ENCODE results near the gene RANBP3. TPM values are rescaled to one million over a fixed set of nuclear protein-coding genes. Genes with fewer than 3 reads are reported as not detected.

Gene RANBP3
- total RNA-seq, 1 experiment from 2014 or later = 62.4 TPM

DNA sequence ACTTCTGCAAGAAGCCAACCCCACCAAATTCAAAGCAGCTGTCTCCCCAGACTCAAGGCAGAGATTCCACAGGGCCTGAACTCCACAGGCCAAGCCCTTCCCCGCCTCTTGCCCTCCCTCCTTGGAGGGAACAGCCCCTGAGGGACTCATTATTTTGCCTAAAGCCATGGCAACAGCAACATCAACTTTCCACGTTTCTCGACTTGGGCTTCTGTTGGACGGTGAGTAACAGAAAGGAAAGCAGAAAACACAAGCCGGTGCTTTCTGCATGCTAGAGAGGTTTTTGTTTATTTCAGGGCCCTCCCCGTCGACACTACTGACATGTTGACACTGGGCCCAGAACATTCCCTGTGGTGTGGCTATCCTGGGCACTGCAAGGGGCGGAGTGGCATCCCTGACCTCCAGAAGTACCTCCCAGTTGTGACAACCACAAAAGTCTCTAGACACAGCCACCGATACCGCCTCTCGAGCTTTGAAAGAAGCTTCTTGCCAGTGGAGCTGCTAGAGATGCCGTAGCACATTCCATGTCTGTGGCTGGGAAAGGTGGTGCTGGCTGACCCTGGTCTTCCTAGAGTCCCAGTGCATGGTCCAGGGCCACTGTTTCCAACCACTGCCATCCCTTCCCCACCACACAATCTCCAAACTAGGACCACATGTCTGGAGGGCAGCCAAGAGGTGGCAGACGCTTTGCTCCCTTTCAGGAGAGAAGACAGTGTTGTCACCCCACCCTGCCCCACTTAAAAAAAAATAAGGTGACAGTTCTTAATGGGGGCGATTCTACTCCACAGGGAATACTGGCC lies 51.1 kb downstream of the RANBP3 start:
- no peaks in the 10 kb centered on the region for H3K4me1 ChIP-seq (ENCODE audit: control insufficient read depth in 1 of 2, insufficient read depth in 2 of 2, low read length in 2 of 2)
- no peaks in the 10 kb centered on the region for H3K79me2 ChIP-seq (ENCODE audit: insufficient read depth, low read length)
- H3K9ac ChIP-seq (ENCODE audit: low read length) = no peak overlapping the region
- no peaks in the 10 kb centered on the region for H4K20me1 ChIP-seq (ENCODE audit: insufficient read depth)
- no peak overlapping the region for H2AFZ ChIP-seq (ENCODE audit: low read depth, low read length, poor library complexity, severe bottlenecking)
- ATAC-seq (no peak), DNase-seq (ENCODE audit: low read depth, low spot score) (no peak)
- intact Hi-C loops (cut with micrococcal nuclease) = no loop called here
- no peak overlapping the region for H3K27ac ChIP-seq (ENCODE audit: low read depth, low read length)
- H3K4me3 ChIP-seq (replicated peaks in 1 of 2; ENCODE audit: low read depth in 1 of 2, low read length in 2 of 2) = no peak overlapping the region
- no peaks in the 10 kb centered on the region for H3K9me2 ChIP-seq (ENCODE audit: insufficient read depth)
- no TSS peak for BruUV-seq (replicated peaks)
- ChIA-PET CTCF (no interaction called here), RAD21 (ENCODE audit: low non-redundant PET in 1 of 2, low total read pairs in 2 of 2, uncharacterized antibody in 2 of 2, unreplicated experiment in 2 of 2) (no interaction called here), POLR2A (no interaction called here)
- H3K9me3 ChIP-seq (ENCODE audit: control insufficient read depth in 1 of 2, insufficient read depth in 1 of 2, low read depth in 1 of 2, low read length in 2 of 2) = no peaks in the 10 kb centered on the region
- H3K4me2 ChIP-seq (ENCODE audit: low read length) = no peak overlapping the region
- H3K27me3 ChIP-seq (ENCODE audit: insufficient read depth, low read length) = no peaks in the 10 kb centered on the region
- TF ChIP-seq CBX3 (IDR thresholded peaks at IDR 0.05; ENCODE audit: low read depth) (no peak), EZH2 (IDR thresholded peaks at IDR 0.05) (no peak), RAD21 (IDR thresholded peaks at IDR 0.05; ENCODE audit: low read depth) (no peak), POLR2AphosphoS5 (IDR thresholded peaks at IDR 0.05; ENCODE audit: low read depth, low read length) (no peak), EZH2phosphoT487 (IDR thresholded peaks at IDR 0.05; ENCODE audit: borderline replicate concordance) (no peak), SIN3A (IDR thresholded peaks at IDR 0.05; ENCODE audit: low read depth) (no peak), ZNF274 (IDR thresholded peaks at IDR 0.05; ENCODE audit: low read depth, low read length) (no peak), CEBPB (IDR thresholded peaks at IDR 0.05; ENCODE audit: low read depth) (no peak), EGR1 (IDR thresholded peaks at IDR 0.05; ENCODE audit: low read depth) (no peak), POLR2A (IDR thresholded peaks at IDR 0.05; ENCODE audit: borderline replicate concordance, extremely low read depth, insufficient read depth, insufficient read length) (no peak), ZFX (IDR thresholded peaks at IDR 0.05) (no peak), SRF (IDR thresholded peaks at IDR 0.05; ENCODE audit: low read depth) (no peak), JUND (IDR thresholded peaks at IDR 0.05) (no peak), ELF1 (IDR thresholded peaks at IDR 0.05; ENCODE audit: borderline replicate concordance, low read depth) (no peak), TCF7L2 (IDR thresholded peaks at IDR 0.05; ENCODE audit: borderline replicate concordance, extremely low read depth, insufficient read depth, insufficient read length) (no peak)
- TF ChIP-seq, protein P1, sequence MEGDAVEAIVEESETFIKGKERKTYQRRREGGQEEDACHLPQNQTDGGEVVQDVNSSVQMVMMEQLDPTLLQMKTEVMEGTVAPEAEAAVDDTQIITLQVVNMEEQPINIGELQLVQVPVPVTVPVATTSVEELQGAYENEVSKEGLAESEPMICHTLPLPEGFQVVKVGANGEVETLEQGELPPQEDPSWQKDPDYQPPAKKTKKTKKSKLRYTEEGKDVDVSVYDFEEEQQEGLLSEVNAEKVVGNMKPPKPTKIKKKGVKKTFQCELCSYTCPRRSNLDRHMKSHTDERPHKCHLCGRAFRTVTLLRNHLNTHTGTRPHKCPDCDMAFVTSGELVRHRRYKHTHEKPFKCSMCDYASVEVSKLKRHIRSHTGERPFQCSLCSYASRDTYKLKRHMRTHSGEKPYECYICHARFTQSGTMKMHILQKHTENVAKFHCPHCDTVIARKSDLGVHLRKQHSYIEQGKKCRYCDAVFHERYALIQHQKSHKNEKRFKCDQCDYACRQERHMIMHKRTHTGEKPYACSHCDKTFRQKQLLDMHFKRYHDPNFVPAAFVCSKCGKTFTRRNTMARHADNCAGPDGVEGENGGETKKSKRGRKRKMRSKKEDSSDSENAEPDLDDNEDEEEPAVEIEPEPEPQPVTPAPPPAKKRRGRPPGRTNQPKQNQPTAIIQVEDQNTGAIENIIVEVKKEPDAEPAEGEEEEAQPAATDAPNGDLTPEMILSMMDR (IDR thresholded peaks at IDR 0.05 in 2 of 3, conservative IDR thresholded peaks at IDR 0.05 in 1 of 3; ENCODE audit: borderline replicate concordance in 1 of 3, insufficient read depth in 1 of 3, low read depth in 2 of 3, low read length in 2 of 3) = no peak
- TF ChIP-seq, protein P2, sequence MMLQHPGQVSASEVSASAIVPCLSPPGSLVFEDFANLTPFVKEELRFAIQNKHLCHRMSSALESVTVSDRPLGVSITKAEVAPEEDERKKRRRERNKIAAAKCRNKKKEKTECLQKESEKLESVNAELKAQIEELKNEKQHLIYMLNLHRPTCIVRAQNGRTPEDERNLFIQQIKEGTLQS (IDR thresholded peaks at IDR 0.05) = no peak
- TF ChIP-seq, protein P3, sequence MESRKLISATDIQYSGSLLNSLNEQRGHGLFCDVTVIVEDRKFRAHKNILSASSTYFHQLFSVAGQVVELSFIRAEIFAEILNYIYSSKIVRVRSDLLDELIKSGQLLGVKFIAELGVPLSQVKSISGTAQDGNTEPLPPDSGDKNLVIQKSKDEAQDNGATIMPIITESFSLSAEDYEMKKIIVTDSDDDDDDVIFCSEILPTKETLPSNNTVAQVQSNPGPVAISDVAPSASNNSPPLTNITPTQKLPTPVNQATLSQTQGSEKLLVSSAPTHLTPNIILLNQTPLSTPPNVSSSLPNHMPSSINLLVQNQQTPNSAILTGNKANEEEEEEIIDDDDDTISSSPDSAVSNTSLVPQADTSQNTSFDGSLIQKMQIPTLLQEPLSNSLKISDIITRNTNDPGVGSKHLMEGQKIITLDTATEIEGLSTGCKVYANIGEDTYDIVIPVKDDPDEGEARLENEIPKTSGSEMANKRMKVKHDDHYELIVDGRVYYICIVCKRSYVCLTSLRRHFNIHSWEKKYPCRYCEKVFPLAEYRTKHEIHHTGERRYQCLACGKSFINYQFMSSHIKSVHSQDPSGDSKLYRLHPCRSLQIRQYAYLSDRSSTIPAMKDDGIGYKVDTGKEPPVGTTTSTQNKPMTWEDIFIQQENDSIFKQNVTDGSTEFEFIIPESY (IDR thresholded peaks at IDR 0.05; ENCODE audit: extremely low read depth, insufficient replicate concordance, low read length) = no peak
- TF ChIP-seq, protein P4, sequence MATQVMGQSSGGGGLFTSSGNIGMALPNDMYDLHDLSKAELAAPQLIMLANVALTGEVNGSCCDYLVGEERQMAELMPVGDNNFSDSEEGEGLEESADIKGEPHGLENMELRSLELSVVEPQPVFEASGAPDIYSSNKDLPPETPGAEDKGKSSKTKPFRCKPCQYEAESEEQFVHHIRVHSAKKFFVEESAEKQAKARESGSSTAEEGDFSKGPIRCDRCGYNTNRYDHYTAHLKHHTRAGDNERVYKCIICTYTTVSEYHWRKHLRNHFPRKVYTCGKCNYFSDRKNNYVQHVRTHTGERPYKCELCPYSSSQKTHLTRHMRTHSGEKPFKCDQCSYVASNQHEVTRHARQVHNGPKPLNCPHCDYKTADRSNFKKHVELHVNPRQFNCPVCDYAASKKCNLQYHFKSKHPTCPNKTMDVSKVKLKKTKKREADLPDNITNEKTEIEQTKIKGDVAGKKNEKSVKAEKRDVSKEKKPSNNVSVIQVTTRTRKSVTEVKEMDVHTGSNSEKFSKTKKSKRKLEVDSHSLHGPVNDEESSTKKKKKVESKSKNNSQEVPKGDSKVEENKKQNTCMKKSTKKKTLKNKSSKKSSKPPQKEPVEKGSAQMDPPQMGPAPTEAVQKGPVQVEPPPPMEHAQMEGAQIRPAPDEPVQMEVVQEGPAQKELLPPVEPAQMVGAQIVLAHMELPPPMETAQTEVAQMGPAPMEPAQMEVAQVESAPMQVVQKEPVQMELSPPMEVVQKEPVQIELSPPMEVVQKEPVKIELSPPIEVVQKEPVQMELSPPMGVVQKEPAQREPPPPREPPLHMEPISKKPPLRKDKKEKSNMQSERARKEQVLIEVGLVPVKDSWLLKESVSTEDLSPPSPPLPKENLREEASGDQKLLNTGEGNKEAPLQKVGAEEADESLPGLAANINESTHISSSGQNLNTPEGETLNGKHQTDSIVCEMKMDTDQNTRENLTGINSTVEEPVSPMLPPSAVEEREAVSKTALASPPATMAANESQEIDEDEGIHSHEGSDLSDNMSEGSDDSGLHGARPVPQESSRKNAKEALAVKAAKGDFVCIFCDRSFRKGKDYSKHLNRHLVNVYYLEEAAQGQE (IDR thresholded peaks at IDR 0.05; ENCODE audit: low read depth) = no peak
- TF ChIP-seq, protein P5, sequence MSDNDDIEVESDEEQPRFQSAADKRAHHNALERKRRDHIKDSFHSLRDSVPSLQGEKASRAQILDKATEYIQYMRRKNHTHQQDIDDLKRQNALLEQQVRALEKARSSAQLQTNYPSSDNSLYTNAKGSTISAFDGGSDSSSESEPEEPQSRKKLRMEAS (IDR thresholded peaks at IDR 0.05) = no peak
- H3K36me3 ChIP-seq (ENCODE audit: control insufficient read depth in 1 of 2, insufficient read depth in 2 of 2, low read length in 2 of 2) = peaks cover 38 to 59% of the 10 kb centered on the region in 2 experiments; a peak in 3 of 4 replicates

Measured in HCT116 (cell line).